H9 (cell line): Measurements from ENCODE around the gene KIF12. TPM values are rescaled to one million over a fixed set of nuclear protein-coding genes. Genes with fewer than 3 reads are reported as not detected.

Experiments
- DNase-seq: peaks from one replicate; pipeline ENCODE4 v3.0.0-alpha.2; 2017
- H2AFZ ChIP-seq: one replicate; pipeline ENCODE4 v1.6.1; 2013; ENCODE audit warnings: mild to moderate bottlenecking, low read length, control low read depth, moderate library complexity
- H2AK5ac ChIP-seq: 2 replicates; pipeline ENCODE4 v1.6.1; 2013; ENCODE audit warnings: low read length, control low read depth, mixed read lengths; ENCODE audit not compliant: insufficient read length
- H2BK120ac ChIP-seq: one replicate; pipeline ENCODE4 v1.6.1; 2013; ENCODE audit warnings: low read depth, mild to moderate bottlenecking, low read length, control low read depth, inconsistent platforms; ENCODE audit not compliant: poor library complexity, severe bottlenecking
- H2BK12ac ChIP-seq: 2 replicates; pipeline ENCODE4 v1.6.1; 2013; ENCODE audit warnings: low read length, control low read depth, mixed read lengths, low read depth; ENCODE audit not compliant: insufficient read length
- H2BK15ac ChIP-seq: 2 replicates; pipeline ENCODE4 v1.6.1; 2013; ENCODE audit warnings: low read depth, low read length, control low read depth
- H2BK20ac ChIP-seq: one replicate; pipeline ENCODE4 v1.6.1; 2013; ENCODE audit warnings: low read depth, mild to moderate bottlenecking, low read length, control low read depth, inconsistent platforms; ENCODE audit not compliant: poor library complexity, severe bottlenecking
- H2BK5ac ChIP-seq: 2 replicates; pipeline ENCODE4 v1.6.1; 2013; ENCODE audit warnings: low read length, control low read depth, mixed read lengths; ENCODE audit not compliant: insufficient read length
- H3K14ac ChIP-seq: 2 replicates; pipeline ENCODE4 v1.6.1; 2013; ENCODE audit warnings: low read length, control low read depth; ENCODE audit not compliant: insufficient read depth
- H3K18ac ChIP-seq: 2 replicates; pipeline ENCODE4 v1.6.1; 2013; ENCODE audit warnings: low read depth, mild to moderate bottlenecking, mixed read lengths, low read length, control low read depth; ENCODE audit not compliant: insufficient read length
- H3K23ac ChIP-seq: 2 replicates; pipeline ENCODE4 v1.6.1; 2013; ENCODE audit warnings: low read length, control low read depth, mixed read lengths, low read depth; ENCODE audit not compliant: insufficient read length
- H3K23me2 ChIP-seq: 2 replicates; pipeline ENCODE4 v1.6.1; 2013; ENCODE audit warnings: low read depth, mild to moderate bottlenecking, mixed read lengths, low read length, control low read depth; ENCODE audit not compliant: insufficient read length, poor library complexity, severe bottlenecking
- H3K27ac ChIP-seq: 2 replicates; pipeline ENCODE4 v1.5.1; 2013; ENCODE audit warnings: low read length, control low read depth, mixed read lengths, low read depth; ENCODE audit not compliant: insufficient read length
- H3K27me3 ChIP-seq: 2 replicates; pipeline ENCODE4 v1.6.1; 2013; ENCODE audit warnings: low read length, control low read depth, inconsistent platforms; ENCODE audit not compliant: insufficient read depth
- H3K4ac ChIP-seq: 2 replicates; pipeline ENCODE4 v1.6.1; 2013; ENCODE audit warnings: low read depth, mild to moderate bottlenecking, control low read depth, inconsistent platforms, low read length, moderate library complexity
- H3K4me1 ChIP-seq: 2 replicates; pipeline ENCODE4 v1.6.1; 2013; ENCODE audit warnings: low read length, control low read depth, inconsistent platforms; ENCODE audit not compliant: insufficient read depth
- H3K4me2 ChIP-seq: 2 replicates; pipeline ENCODE4 v1.6.1; 2013; ENCODE audit warnings: low read length, control low read depth, mixed read lengths; ENCODE audit not compliant: insufficient read length, insufficient read depth
- H3K56ac ChIP-seq: 2 replicates; pipeline ENCODE4 v1.6.1; 2013; ENCODE audit warnings: low read depth, mild to moderate bottlenecking, mixed read lengths, low read length, control low read depth; ENCODE audit not compliant: insufficient read length
- H3K79me1 ChIP-seq: 2 replicates; pipeline ENCODE4 v1.6.1; 2013; ENCODE audit warnings: low read depth, mild to moderate bottlenecking, moderate library complexity, low read length, control low read depth, inconsistent platforms; ENCODE audit not compliant: insufficient read depth, poor library complexity, severe bottlenecking
- H3K79me2 ChIP-seq: 2 replicates; pipeline ENCODE4 v1.6.1; 2013; ENCODE audit warnings: low read length, control low read depth, inconsistent platforms; ENCODE audit not compliant: insufficient read depth
- H3K9ac ChIP-seq: 2 replicates; pipeline ENCODE4 v1.6.1; 2013; ENCODE audit warnings: low read length, control low read depth, mixed read lengths; ENCODE audit not compliant: insufficient read length; ENCODE audit errors: extremely low read depth
- H3K9me3 ChIP-seq: one replicate; pipeline ENCODE4 v1.6.1; 2013; ENCODE audit warnings: low read depth, low read length, inconsistent platforms; ENCODE audit not compliant: control insufficient read depth
- H3T11ph ChIP-seq: one replicate; pipeline ENCODE4 v1.6.1; 2013; ENCODE audit warnings: mild to moderate bottlenecking, low read length, control low read depth, inconsistent platforms
- H4K20me1 ChIP-seq: one replicate; pipeline ENCODE4 v1.6.1; 2013; ENCODE audit not compliant: control insufficient read depth, insufficient read length, insufficient read depth
- H4K5ac ChIP-seq: 2 replicates; pipeline ENCODE4 v1.6.1; 2013; ENCODE audit warnings: low read depth, mild to moderate bottlenecking, mixed read lengths, low read length, control low read depth; ENCODE audit not compliant: insufficient read length
- H4K8ac ChIP-seq: replicated peaks from 2 replicates; pipeline ENCODE4 v1.6.1; 2013; ENCODE audit warnings: low read length, control low read depth, mixed read lengths, low read depth; ENCODE audit not compliant: insufficient read length
- H4K91ac ChIP-seq: 2 replicates; pipeline ENCODE4 v1.6.1; 2013; ENCODE audit warnings: low read depth, mild to moderate bottlenecking, moderate library complexity, mixed read lengths, low read length, control low read depth; ENCODE audit not compliant: insufficient read length
- H3K27ac Mint-ChIP-seq, 3 experiments: 2 replicates in 2 of 3; 3 replicates in 1 of 3; pipeline ENCODE4 v1.8.0; 2020 to 2021; ENCODE audit warnings: mixed read lengths in 3 of 3, mild to moderate bottlenecking in 1 of 3, moderate library complexity in 1 of 3
- H3K27me3 Mint-ChIP-seq: 2 replicates; pipeline ENCODE4 v1.8.0; 2021; ENCODE audit warnings: low read depth, mild to moderate bottlenecking, moderate library complexity, mixed read lengths
- H3K36me3 Mint-ChIP-seq, 3 experiments: 2 replicates in 2 of 3; 3 replicates in 1 of 3; pipeline ENCODE4 v1.8.0; 2020 to 2021; ENCODE audit warnings: low read depth in 3 of 3, mixed read lengths in 3 of 3; ENCODE audit not compliant: insufficient read depth in 1 of 3
- H3K4me1 Mint-ChIP-seq, 2 experiments: 2 replicates each; pipeline ENCODE4 v1.8.0; 2020; ENCODE audit warnings: mixed read lengths in 2 of 2
- H3K4me3 Mint-ChIP-seq, 2 experiments: 2 replicates in 1 of 2; 3 replicates in 1 of 2; pipeline ENCODE4 v1.8.0; 2020 to 2021; ENCODE audit warnings: mild to moderate bottlenecking in 2 of 2, mixed read lengths in 2 of 2, moderate library complexity in 1 of 2
- H3K9me3 Mint-ChIP-seq, 2 experiments: 2 replicates in 1 of 2; 3 replicates in 1 of 2; pipeline ENCODE4 v1.8.0; 2020; ENCODE audit warnings: mild to moderate bottlenecking in 2 of 2, mixed read lengths in 2 of 2, moderate library complexity in 1 of 2
- WGBS: extraction: QIAGEN DNeasy Blood & Tissue Kit; methylation state at CpG from one replicate; pipeline ENCODE4 v1.1.7; 2013; ENCODE audit warnings: missing lambda C conversion rate, low lambda C conversion rate, mixed read lengths; ENCODE audit not compliant: insufficient read length; ENCODE audit errors: extremely low coverage; 5-methylcytosine and 5-hydroxymethylcytosine counted together
- total RNA-seq: library from RNA; stranded (reverse); gene quantifications from 2 replicates; pipeline ENCODE4 v1.2.1, GENCODE V29; 2021
- TF ChIP-seq, protein P1 (sequence below): fragments of 200-600 bp; sonication (generic); conservative IDR thresholded peaks from 3 replicates; pipeline ENCODE4 v1.8.0; 2021; ENCODE audit warnings: antibody characterized with exemption, mild to moderate bottlenecking

Gene KIF12
- total RNA-seq, 1 experiment from 2014 or later = 3.3 TPM

DNA sequence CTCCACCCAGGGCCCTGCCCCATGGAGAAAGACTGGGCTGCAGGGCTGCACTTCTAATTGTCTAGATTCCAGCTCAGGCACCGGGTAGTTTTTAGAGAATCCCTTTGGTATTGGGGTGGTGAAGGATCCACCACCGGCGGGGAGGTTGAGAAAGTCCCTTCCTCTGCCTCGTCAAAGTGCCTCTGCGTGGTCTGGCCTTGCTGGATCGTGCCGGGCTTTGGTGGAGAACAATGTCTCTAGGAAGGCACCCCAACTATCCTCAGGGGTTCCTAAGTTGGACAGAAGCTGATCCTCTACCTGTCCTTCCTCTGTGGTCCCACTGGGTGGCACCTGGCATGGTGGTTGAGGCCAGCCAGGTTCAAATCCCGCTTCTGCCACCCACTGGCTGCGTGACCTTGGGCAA is 13.7 kb downstream of the KIF12 start:
- Histone ChIP-seq H2BK15ac (no peak overlapping the region), H4K8ac (no peak overlapping the region), H3K4ac (no peak overlapping the region), H3T11ph (no peak overlapping the region), H2BK20ac (no peak overlapping the region), H4K20me1 (no peaks in the 10 kb centered on the region), H2AK5ac (no peak overlapping the region), H3K79me1 (no peaks in the 10 kb centered on the region), H3K14ac (no peak overlapping the region; the same call in 1 of the 2 replicates), H2BK120ac (no peak overlapping the region), H2BK5ac (no peak overlapping the region), H3K23ac (no peak overlapping the region), H4K5ac (no peak overlapping the region), H3K56ac (no peak overlapping the region), H3K23me2 (no peaks in the 10 kb centered on the region), H3K79me2 (no peaks in the 10 kb centered on the region), H3K18ac (no peak overlapping the region), H3K9ac (no peak overlapping the region), H3K27me3 (no peaks in the 10 kb centered on the region), H3K4me2 (no peak overlapping the region), H4K91ac (no peak overlapping the region), H2BK12ac (no peak overlapping the region), H2AFZ (no peak overlapping the region), H3K4me1 (no peaks in the 10 kb centered on the region), H3K27ac (no peak overlapping the region), H3K9me3 (no peaks in the 10 kb centered on the region)
- no CpG with 5 or more reads among the region's 9 CpGs for WGBS
- H3K27me3 Mint-ChIP-seq = peaks cover 24% of the 10 kb centered on the region
- DNase-seq = no peak
- TF ChIP-seq, protein P1, sequence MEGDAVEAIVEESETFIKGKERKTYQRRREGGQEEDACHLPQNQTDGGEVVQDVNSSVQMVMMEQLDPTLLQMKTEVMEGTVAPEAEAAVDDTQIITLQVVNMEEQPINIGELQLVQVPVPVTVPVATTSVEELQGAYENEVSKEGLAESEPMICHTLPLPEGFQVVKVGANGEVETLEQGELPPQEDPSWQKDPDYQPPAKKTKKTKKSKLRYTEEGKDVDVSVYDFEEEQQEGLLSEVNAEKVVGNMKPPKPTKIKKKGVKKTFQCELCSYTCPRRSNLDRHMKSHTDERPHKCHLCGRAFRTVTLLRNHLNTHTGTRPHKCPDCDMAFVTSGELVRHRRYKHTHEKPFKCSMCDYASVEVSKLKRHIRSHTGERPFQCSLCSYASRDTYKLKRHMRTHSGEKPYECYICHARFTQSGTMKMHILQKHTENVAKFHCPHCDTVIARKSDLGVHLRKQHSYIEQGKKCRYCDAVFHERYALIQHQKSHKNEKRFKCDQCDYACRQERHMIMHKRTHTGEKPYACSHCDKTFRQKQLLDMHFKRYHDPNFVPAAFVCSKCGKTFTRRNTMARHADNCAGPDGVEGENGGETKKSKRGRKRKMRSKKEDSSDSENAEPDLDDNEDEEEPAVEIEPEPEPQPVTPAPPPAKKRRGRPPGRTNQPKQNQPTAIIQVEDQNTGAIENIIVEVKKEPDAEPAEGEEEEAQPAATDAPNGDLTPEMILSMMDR = no peak
- no peak overlapping the region for H3K27ac Mint-ChIP-seq
- no peaks in the 10 kb centered on the region for H3K36me3 Mint-ChIP-seq
- no peak overlapping the region for H3K4me3 Mint-ChIP-seq
- H3K9me3 Mint-ChIP-seq = no peaks in the 10 kb centered on the region
- 0 out of 4 replicates have a peak, but pooled peaks cover 0 to 3% of the 10 kb centered on the region in 2 experiments for H3K4me1 Mint-ChIP-seq
